H1 (cell line): ENCODE results near the gene SLC1A5. TPM values are rescaled to one million over a fixed set of nuclear protein-coding genes. Genes with fewer than 3 reads are reported as not detected.

Experiments
- CTCF ChIA-PET: fragments of 300-600 bp; sonication (Branson Sonifier 250); formaldehyde crosslinking; loops from one replicate; lab custom pipeline; 2021; ENCODE audit not compliant: partially characterized antibody; lab: Charles Lee
- POLR2A ChIA-PET: fragments of 300-600 bp; sonication (Branson Sonifier 250); formaldehyde crosslinking; loops from one replicate; lab custom pipeline; 2021; ENCODE audit warnings: inconsistent platforms; ENCODE audit not compliant: partially characterized antibody; lab: Charles Lee
- DNase-seq, 2 experiments: peaks; one replicate each; pipeline versions ENCODE4 v3.0.0 to v3.0.0-alpha.2; 2010 to 2022; ENCODE audit warnings: low spot score in 2 of 2, low read depth in 1 of 2, mixed read lengths in 1 of 2
- FAIRE-seq: peaks from 2 replicates; lab custom pipeline; 2011; peaks lifted over from hg19 to GRCh38; lab: Jason Lieb, UNC
- H2AFZ ChIP-seq: 2 replicates; pipeline ENCODE4 v1.8.1; 2012; ENCODE audit warnings: low read length, inconsistent platforms
- H2AK5ac ChIP-seq: 2 replicates; pipeline ENCODE4 v1.6.1; 2013; ENCODE audit warnings: low read depth, low read length
- H2BK120ac ChIP-seq: replicated peaks from 2 replicates; pipeline ENCODE3; 2013; ENCODE audit warnings: low read depth, low read length, inconsistent platforms
- H2BK12ac ChIP-seq: 2 replicates; pipeline ENCODE4 v1.6.1; 2013; ENCODE audit warnings: low read depth, low read length
- H2BK15ac ChIP-seq: 2 replicates; pipeline ENCODE4 v1.6.1; 2013; ENCODE audit warnings: low read length
- H2BK20ac ChIP-seq: 2 replicates; pipeline ENCODE4 v1.6.1; 2013; ENCODE audit warnings: low read length
- H2BK5ac ChIP-seq: 2 replicates; pipeline ENCODE4 v1.6.1; 2013; ENCODE audit warnings: low read depth, low read length
- H3K14ac ChIP-seq: 2 replicates; pipeline ENCODE4 v1.6.1; 2013; ENCODE audit warnings: inconsistent platforms; ENCODE audit not compliant: insufficient read length
- H3K18ac ChIP-seq: 2 replicates; pipeline ENCODE4 v1.6.1; 2013; ENCODE audit warnings: low read length; ENCODE audit errors: extremely low read depth
- H3K23ac ChIP-seq: 2 replicates; pipeline ENCODE4 v1.6.1; 2013; ENCODE audit warnings: inconsistent platforms; ENCODE audit not compliant: insufficient read length
- H3K23me2 ChIP-seq: 2 replicates; pipeline ENCODE4 v1.6.1; 2013; ENCODE audit warnings: low read depth, low read length
- H3K27ac ChIP-seq: 2 replicates; pipeline ENCODE4 v1.6.1; 2011; ENCODE audit warnings: low read depth, low read length, inconsistent platforms
- H3K27me3 ChIP-seq, 4 experiments: replicated peaks in 1 of 4; 1 replicate in 1 of 4; 2 replicates in 3 of 4; pipeline versions ENCODE4 v1.6.1 to v1.8.1; 2011 to 2013; ENCODE audit warnings: low read length in 3 of 4, mild to moderate bottlenecking in 3 of 4, inconsistent platforms in 2 of 4, mixed read lengths in 2 of 4, moderate library complexity in 1 of 4; ENCODE audit not compliant: control insufficient read depth in 3 of 4, insufficient read depth in 3 of 4; ENCODE audit errors: extremely low read depth in 1 of 4
- H3K36me3 ChIP-seq, 4 experiments: 2 replicates each; pipeline versions ENCODE4 v1.6.1 to v1.8.1; 2011 to 2013; ENCODE audit warnings: mild to moderate bottlenecking in 4 of 4, low read length in 3 of 4, moderate library complexity in 2 of 4, control low read depth in 1 of 4, inconsistent platforms in 1 of 4; ENCODE audit not compliant: insufficient read depth in 4 of 4, control insufficient read depth in 2 of 4
- H3K4ac ChIP-seq: replicated peaks from 2 replicates; pipeline ENCODE3; 2013; ENCODE audit warnings: low read length, low read depth, mixed read lengths, inconsistent platforms; ENCODE audit not compliant: insufficient read length
- H3K4me1 ChIP-seq, 4 experiments: replicated peaks in 1 of 4; 1 replicate in 1 of 4; 2 replicates in 3 of 4; pipeline versions ENCODE4 v1.6.1 to v1.8.1; 2011 to 2013; ENCODE audit warnings: low read length in 3 of 4, inconsistent platforms in 2 of 4, mixed read lengths in 1 of 4; ENCODE audit not compliant: insufficient read depth in 4 of 4, control insufficient read depth in 3 of 4
- H3K4me2 ChIP-seq, 2 experiments: 2 replicates each; pipeline versions ENCODE4 v1.6.1 to v1.8.1; 2011 to 2013; ENCODE audit warnings: low read depth in 2 of 2, low read length in 2 of 2, control low read depth in 1 of 2, inconsistent platforms in 1 of 2, mild to moderate bottlenecking in 1 of 2; ENCODE audit not compliant: insufficient read depth in 1 of 2
- H3K4me3 ChIP-seq, 4 experiments: fragments of 200-600, 300-600 bp in 1 of 4; sonication (generic), shearing (Covaris generic), sonication (Bioruptor Twin) in 1 of 4; 2 replicates each; pipeline versions ENCODE4 v1.5.1 to v1.8.1; 2011 to 2016; ENCODE audit warnings: low read length in 4 of 4, low read depth in 3 of 4, control low read depth in 2 of 4, inconsistent platforms in 2 of 4, mild to moderate bottlenecking in 2 of 4, mixed read lengths in 1 of 4, moderate library complexity in 1 of 4; ENCODE audit not compliant: insufficient read depth in 2 of 4; ENCODE audit errors: extremely low read depth in 1 of 4
- H3K56ac ChIP-seq: replicated peaks from 2 replicates; pipeline ENCODE3; 2013; ENCODE audit warnings: low read depth, mild to moderate bottlenecking, mixed read lengths, low read length, inconsistent platforms; ENCODE audit not compliant: insufficient read length
- H3K79me1 ChIP-seq: 2 replicates; pipeline ENCODE4 v1.6.1; 2013; ENCODE audit warnings: low read depth, low read length, control low read depth
- H3K79me2 ChIP-seq, 2 experiments: 2 replicates each; pipeline versions ENCODE4 v1.6.1 to v1.8.1; 2012 to 2013; ENCODE audit warnings: low read length in 2 of 2, mild to moderate bottlenecking in 2 of 2, inconsistent platforms in 1 of 2; ENCODE audit not compliant: insufficient read depth in 2 of 2, control insufficient read depth in 1 of 2
- H3K9ac ChIP-seq, 4 experiments: replicated peaks in 1 of 4; 1 replicate in 1 of 4; 2 replicates in 3 of 4; pipeline versions ENCODE4 v1.6.1 to v1.8.1; 2011 to 2013; ENCODE audit warnings: low read depth in 3 of 4, low read length in 3 of 4, control low read depth in 2 of 4, mild to moderate bottlenecking in 2 of 4, moderate library complexity in 2 of 4, inconsistent platforms in 1 of 4; ENCODE audit errors: extremely low read depth in 1 of 4
- H3K9me3 ChIP-seq, 2 experiments: 2 replicates each; pipeline versions ENCODE4 v1.6.1 to v1.8.1; 2012 to 2013; ENCODE audit warnings: mild to moderate bottlenecking in 2 of 2, moderate library complexity in 2 of 2, control low read depth in 1 of 2, inconsistent platforms in 1 of 2, low read depth in 1 of 2, low read length in 1 of 2, mixed read lengths in 1 of 2; ENCODE audit not compliant: insufficient read depth in 2 of 2
- H4K20me1 ChIP-seq, 2 experiments: replicated peaks in 1 of 2; 2 replicates each; pipeline versions ENCODE3 to v1.8.1; 2011 to 2013; ENCODE audit warnings: inconsistent platforms in 2 of 2, low read length in 2 of 2, mild to moderate bottlenecking in 1 of 2; ENCODE audit not compliant: insufficient read depth in 2 of 2, control insufficient read depth in 1 of 2
- H4K5ac ChIP-seq: 2 replicates; pipeline ENCODE4 v1.6.1; 2013; ENCODE audit warnings: low read length, low read depth, mixed read lengths, inconsistent platforms; ENCODE audit not compliant: insufficient read length
- H4K8ac ChIP-seq: 2 replicates; pipeline ENCODE4 v1.8.0; 2013; ENCODE audit warnings: mild to moderate bottlenecking, moderate library complexity, low read length, inconsistent platforms; ENCODE audit not compliant: insufficient read depth; ENCODE audit errors: extremely low read depth
- H4K91ac ChIP-seq: replicated peaks from 2 replicates; pipeline ENCODE3; 2013; ENCODE audit warnings: low read length, mixed read lengths, inconsistent platforms; ENCODE audit not compliant: insufficient read length
- CBX5 ChIP-seq: fragments of 300-800, 300-1000 bp; sonication (generic); IDR thresholded peaks from 2 replicates; pipeline ENCODE4 v1.7.1; 2016; ENCODE audit warnings: antibody characterized with exemption, low read length, low read depth
- CBX8 ChIP-seq: fragments of 300-800, 300-1000 bp; sonication (generic); IDR thresholded peaks from 2 replicates; pipeline ENCODE4 v1.7.1; 2016; ENCODE audit warnings: low read depth, low read length, borderline replicate concordance
- CEBPB ChIP-seq: IDR thresholded peaks from 2 replicates; pipeline ENCODE4 v1.6.1; 2012; ENCODE audit warnings: low read depth, low read length
- CHD2 ChIP-seq: IDR thresholded peaks from 2 replicates; pipeline ENCODE4 v1.6.1; 2012; ENCODE audit warnings: low read length, improper control_type of control experiment
- GTF2F1 ChIP-seq: IDR thresholded peaks from 2 replicates; pipeline ENCODE4 v1.6.1; 2012; ENCODE audit warnings: low read depth, low read length, improper control_type of control experiment, borderline replicate concordance
- HDAC6 ChIP-seq: IDR thresholded peaks from one replicate; pipeline ENCODE4 v1.7.1; 2012; ENCODE audit warnings: low read depth, mild to moderate bottlenecking, inconsistent platforms, low read length, moderate library complexity
- JUND ChIP-seq: IDR thresholded peaks from 2 replicates; pipeline ENCODE4 v1.6.1; 2011; ENCODE audit warnings: mild to moderate bottlenecking, improper control_type of control experiment, low read length
- KDM5A ChIP-seq: fragments of 200-600 bp; IDR thresholded peaks from 2 replicates; pipeline ENCODE4 v1.7.1; 2012; ENCODE audit warnings: mild to moderate bottlenecking, low read length, inconsistent platforms, mixed read lengths
- RAD21 ChIP-seq, 2 experiments: IDR thresholded peaks in 1 of 2; conservative IDR thresholded peaks in 1 of 2; 2 replicates each; pipeline ENCODE4 v1.6.1; 2011; ENCODE audit warnings: low read depth in 2 of 2, low read length in 2 of 2, improper control_type of control experiment in 1 of 2, inconsistent platforms in 1 of 2, mild to moderate bottlenecking in 1 of 2, moderate library complexity in 1 of 2
- SIX5 ChIP-seq: IDR thresholded peaks from 2 replicates; pipeline ENCODE4 v1.6.1; 2011; ENCODE audit warnings: mild to moderate bottlenecking, low read depth, low read length
- USF2 ChIP-seq: IDR thresholded peaks from 2 replicates; pipeline ENCODE4 v1.6.1; 2011; ENCODE audit warnings: low read length, improper control_type of control experiment
- ZNF274 ChIP-seq: IDR thresholded peaks from 2 replicates; pipeline ENCODE4 v1.7.0; 2012; ENCODE audit warnings: low read length, borderline replicate concordance; ENCODE audit errors: extremely low read depth
- WGBS, 2 experiments: shearing (Covaris generic) in 1 of 2; methylation state at CpG; one replicate each; pipeline versions ENCODE4 v1.1.6 to v1.1.7; 2013 to 2015; ENCODE audit warnings: low lambda C conversion rate in 2 of 2, mixed read lengths in 2 of 2, inconsistent platforms in 1 of 2, low coverage in 1 of 2, missing lambda C conversion rate in 1 of 2; ENCODE audit not compliant: insufficient replicate concordance in 2 of 2, insufficient coverage in 1 of 2, insufficient read length in 1 of 2; ENCODE audit errors: extremely low coverage in 1 of 2, missing lambda C conversion rate in 1 of 2; 5-methylcytosine and 5-hydroxymethylcytosine counted together
- polyA plus RNA-seq, 7 experiments: library from polyadenylated mRNA; depleted of rRNA in 3 of 7; stranded (reverse) in 5 of 7; unstranded in 2 of 7; fragments of >200 nt in 5 of 7; fragments of 200-250 nt in 2 of 7; gene quantifications; 1 replicate in 5 of 7; 2 replicates in 1 of 7; 4 replicates in 1 of 7; pipeline versions ENCODE4 v1.2.1 to v1.2.3, GENCODE V29; 2011 to 2013; ENCODE audit warnings: missing spikeins in 2 of 7, mixed read lengths in 2 of 7
- total RNA-seq: library from RNA; stranded (reverse); fragmentation: NEBNext Ultra II Directional; extraction: Animal tissue kit (Norgen Biotek cat#: 25700); gene quantifications from 2 replicates; pipeline ENCODE4 v1.2.1, GENCODE V29; 2021

Gene SLC1A5
- total and polyA plus RNA-seq, 2 of the 8 experiments (the other 6 are each of a cell fraction or from before 2014, with no cell fraction given) = 291 to 351 TPM

- ChIA-PET POLR2A (interaction anchor here (1.1 to 3.3 kb wide), 2 partner anchors 11 to 16 kb away, joined by 3 to 12 read pairs; partner anchors contain the start of gene PRKD2), CTCF (interaction anchor here (1.0 to 15.8 kb wide), 5 partner anchors 14 to 43 kb away, joined by 4 to 188 read pairs (median 46); no protein-coding TSS in a partner anchor)
- H3K9ac ChIP-seq = no peak overlapping the region
- H3K23ac ChIP-seq = no peak overlapping the region
- peaks cover 23 to 49% of the 10 kb centered on the region in 2 experiments for H4K20me1 ChIP-seq
- H2BK12ac ChIP-seq = no peak overlapping the region
- H2AK5ac ChIP-seq = no peak overlapping the region
- no peak overlapping the region for H4K91ac ChIP-seq
- H4K5ac ChIP-seq = no peak overlapping the region
- H2BK5ac ChIP-seq = no peak overlapping the region
- H2BK120ac ChIP-seq = no peak overlapping the region
- no peak overlapping the region for H3K4ac ChIP-seq
- 92% methylated on average over 11 of the region's 14 CpGs; no CpG with 5 or more reads in 1 of the 2 experiments for WGBS, 2 experiments
- H3K9me3 ChIP-seq = no peaks in the 10 kb centered on the region
- H2BK15ac ChIP-seq = no peak overlapping the region
- FAIRE-seq (no peak), DNase-seq (no peak)
- H3K56ac ChIP-seq = no peak overlapping the region
- peak overlapping the region; percentile 32; the same call in 1 of the 2 replicates for H3K27ac ChIP-seq
- peaks cover 35 to 75% (median 64%) of the 10 kb centered on the region in 4 experiments for H3K36me3 ChIP-seq
- H3K79me1 ChIP-seq = peaks cover 8% of the 10 kb centered on the region
- H3K23me2 ChIP-seq = no peaks in the 10 kb centered on the region
- H3K4me1 ChIP-seq = peaks cover 0 to 3% (median 0%) of the 10 kb centered on the region in 4 experiments; a peak in 4 of 7 replicates
- no peak overlapping the region for H3K4me2 ChIP-seq
- H3K18ac ChIP-seq = no peak overlapping the region
- H3K14ac ChIP-seq = no peak overlapping the region
- no peaks in the 10 kb centered on the region for H3K27me3 ChIP-seq
- no peak overlapping the region for H2BK20ac ChIP-seq
- no peak overlapping the region for H3K4me3 ChIP-seq
- peaks cover 0 to 9% of the 10 kb centered on the region in 2 experiments; a peak in 1 of 4 replicates for H3K79me2 ChIP-seq
- H2AFZ ChIP-seq = no peak overlapping the region
- H4K8ac ChIP-seq = peak overlapping the region; percentile 75; the same call in 1 of the 2 replicates
- TF ChIP-seq GTF2F1 (no peak), CBX8 (no peak), HDAC6 (no peak), CHD2 (no peak), KDM5A (no peak), RAD21 (IDR thresholded peaks at IDR 0.05 in 1 of 2, conservative IDR thresholded peaks at IDR 0.05 in 1 of 2; ENCODE audit: low read depth in 2 of 2, low read length in 2 of 2) (no peak), CBX5 (no peak), JUND (no peak), USF2 (no peak), CEBPB (no peak), ZNF274 (no peak), SIX5 (no peak)
Measured at GRCh38 chr19:46726971-46727501, 61.4 kb downstream of the SLC1A5 start.
